ENCODE results near the gene PSAPL1.

PSAPL1 gene

GRCh38 chr4:7435471-7436061, 836 bp upstream of the PSAPL1 start:
- H3K4me3 ChIP-seq (ENCODE audit: control insufficient read depth, low read depth, low read length) = no peak overlapping the region
- no peak for TF ChIP-seq CTCF (conservative IDR thresholded peaks at IDR 0.05; ENCODE audit: control insufficient read depth, insufficient read depth, low read depth, low read length)
- DNase-seq (ENCODE audit: low read depth) = no peak

GRCh38 chr4:7434141-7434765, 477 bp downstream of the PSAPL1 start:
- no peak overlapping the region for H3K4me3 ChIP-seq (ENCODE audit: control insufficient read depth, low read depth, low read length)
- DNase-seq (ENCODE audit: low read depth) = no peak
- TF ChIP-seq CTCF (conservative IDR thresholded peaks at IDR 0.05; ENCODE audit: control insufficient read depth, insufficient read depth, low read depth, low read length) = no peak

DNA sequence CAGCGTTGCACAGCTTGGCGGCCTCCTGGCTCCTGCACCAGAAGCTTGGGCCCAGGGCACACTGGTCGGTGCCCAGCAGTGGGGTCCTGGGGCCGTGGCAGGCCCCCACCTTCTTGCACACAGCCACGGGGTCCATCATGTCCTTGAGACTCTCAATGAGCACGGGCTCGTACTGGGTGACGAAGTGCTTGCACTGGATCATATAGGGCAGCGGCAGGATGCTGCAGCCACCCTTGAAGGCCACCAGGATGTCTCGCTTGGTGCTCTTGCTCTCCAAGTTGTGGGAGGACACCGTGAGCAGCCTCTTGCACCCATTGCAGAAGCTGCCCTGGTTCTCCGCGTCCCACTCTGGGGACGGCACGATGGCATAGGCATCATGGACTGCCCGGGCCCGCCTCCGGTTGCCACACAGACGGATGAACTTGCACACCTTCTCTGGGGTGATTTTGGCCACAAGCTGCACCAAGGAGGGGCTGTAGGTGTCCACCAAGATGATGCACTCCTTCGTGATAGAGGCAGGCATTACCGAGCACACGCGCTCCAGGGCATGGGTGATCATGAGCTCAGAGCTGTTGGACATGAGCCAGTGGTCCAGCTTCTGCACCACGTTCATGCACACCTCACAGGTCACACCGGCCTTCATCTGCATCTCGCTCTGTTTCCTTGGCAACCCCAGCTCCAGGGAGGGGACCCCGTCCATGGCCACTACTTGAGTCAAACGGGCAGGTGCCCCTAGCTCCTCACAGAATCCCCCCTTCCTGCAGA, 1.2 kb downstream of the PSAPL1 start:
- no peak overlapping the region for H3K4me3 ChIP-seq (ENCODE audit: control insufficient read depth, low read depth, low read length)

GRCh38 chr4:7432531-7433375, 2.0 kb downstream of the PSAPL1 start:
- no peak overlapping the region for H3K4me3 ChIP-seq (ENCODE audit: control insufficient read depth, low read depth, low read length)
- TF ChIP-seq CTCF (conservative IDR thresholded peaks at IDR 0.05; ENCODE audit: control insufficient read depth, insufficient read depth, low read depth, low read length) = no peak
- no peak for DNase-seq (ENCODE audit: low read depth)

More for the DNA sequence above, 1.2 kb downstream of the PSAPL1 start:
- DNase-seq (ENCODE audit: low read depth) = no peak
- no peak for TF ChIP-seq CTCF (conservative IDR thresholded peaks at IDR 0.05; ENCODE audit: control insufficient read depth, insufficient read depth, low read depth, low read length)

GRCh38 chr4:7431696-7432530, 2.8 kb downstream of the PSAPL1 start:
- no peak overlapping the region for H3K4me3 ChIP-seq (ENCODE audit: control insufficient read depth, low read depth, low read length)
- no peak for DNase-seq (ENCODE audit: low read depth)
- no peak for TF ChIP-seq CTCF (conservative IDR thresholded peaks at IDR 0.05; ENCODE audit: control insufficient read depth, insufficient read depth, low read depth, low read length)
